ENCODE results near the gene GRID2.

GRID2 gene

DNA sequence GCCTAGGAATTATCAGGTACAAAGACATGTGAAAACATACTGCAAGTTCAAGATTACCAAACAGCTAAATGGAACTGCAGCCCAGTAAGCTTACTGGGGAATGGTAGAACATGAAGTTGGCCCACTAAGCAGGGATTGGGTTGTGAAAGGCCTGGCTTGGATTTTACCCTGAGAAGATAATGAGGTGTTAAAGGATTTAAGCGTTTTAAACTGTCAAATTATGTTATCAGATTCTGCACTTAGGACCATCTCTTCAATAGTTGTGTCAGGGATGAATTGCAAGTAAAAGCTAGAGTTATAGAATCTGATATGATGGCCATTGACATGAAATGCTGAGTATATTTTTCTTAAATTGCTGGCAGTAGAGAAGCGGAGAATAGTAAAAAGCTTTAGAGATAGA lies 225.7 kb downstream of the GRID2 start:
- no peak for DNase-seq (ENCODE audit: low spot score)

GRCh38 chr4:92535599-92535998 lies 231.8 kb downstream of the GRID2 start:
- DNase-seq (ENCODE audit: low spot score): no peak

- no peak for DNase-seq (ENCODE audit: low spot score)
Measured at GRCh38 chr4:92551616-92552015, 247.8 kb downstream of the GRID2 start.

GRCh38 chr4:92566269-92566668 lies 262.5 kb downstream of the GRID2 start:
- DNase-seq (ENCODE audit: low spot score): no peak

DNA sequence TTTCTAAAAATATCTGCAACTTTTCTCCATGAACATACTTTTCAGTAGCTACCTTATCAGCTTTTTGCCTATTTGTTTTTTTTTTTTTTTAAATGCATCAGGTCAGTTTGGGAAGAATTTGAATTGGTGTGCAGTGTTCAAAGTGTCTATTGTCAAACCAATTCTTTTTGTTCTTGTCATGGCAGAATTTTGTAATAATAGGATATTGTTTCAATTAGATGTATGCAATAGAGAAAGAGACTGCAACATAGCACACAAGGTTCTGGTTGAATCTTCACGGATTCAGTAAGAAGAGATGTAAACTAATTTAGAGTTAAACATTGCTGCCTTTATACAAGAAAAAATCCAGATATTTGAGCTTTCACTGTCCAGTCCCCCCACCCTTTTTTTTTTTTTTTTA lies 277.1 kb downstream of the GRID2 start:
- no peak for DNase-seq (ENCODE audit: low spot score)

GRCh38 chr4:92599044-92599443 lies 295.3 kb downstream of the GRID2 start:
- no peak for DNase-seq (ENCODE audit: low spot score)

DNA sequence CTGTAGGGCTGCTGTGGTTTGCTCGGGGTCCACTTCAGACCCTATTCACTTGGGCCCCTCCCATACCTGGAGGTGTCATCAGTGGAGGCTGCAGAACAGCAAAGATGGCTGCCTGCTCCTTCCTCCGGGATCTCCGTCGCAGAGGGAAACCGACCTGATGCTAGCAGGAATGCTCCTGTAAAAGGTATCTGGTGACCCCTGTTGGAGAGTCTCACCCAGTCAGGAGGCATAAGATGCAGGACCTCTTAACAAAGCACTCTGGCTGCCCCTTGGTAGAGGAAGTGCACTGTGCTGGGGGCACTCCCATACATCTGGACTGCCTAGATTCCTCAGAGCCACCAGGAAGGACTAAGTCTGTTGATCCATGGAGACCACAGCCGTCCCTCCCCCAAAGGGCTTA lies 296.9 kb downstream of the GRID2 start:
- DNase-seq (ENCODE audit: low spot score): no peak

- DNase-seq (ENCODE audit: low spot score): no peak
Measured at GRCh38 chr4:92606227-92606626, 302.5 kb downstream of the GRID2 start.

GRCh38 chr4:92615049-92615448 lies 311.3 kb downstream of the GRID2 start:
- no peak for DNase-seq (ENCODE audit: low spot score)

DNA sequence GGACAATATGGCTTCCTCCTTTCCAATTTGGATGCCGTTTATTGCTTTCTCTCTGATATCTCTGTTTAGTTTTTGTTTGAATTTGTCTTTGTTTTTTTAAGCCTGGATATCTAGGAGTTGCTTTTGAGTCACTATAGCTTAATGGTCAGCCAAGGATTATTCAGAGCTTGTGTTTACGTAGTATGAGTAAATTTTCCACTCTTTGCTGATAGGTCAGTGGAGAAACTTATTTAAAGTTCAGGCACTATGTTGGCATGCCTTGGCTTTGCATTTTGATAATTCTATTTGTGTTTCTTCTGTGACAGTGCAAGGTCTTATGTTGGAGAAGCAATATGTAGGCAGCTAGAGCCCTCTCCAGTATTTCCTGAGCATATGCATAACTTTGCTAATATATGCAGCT lies 315.2 kb downstream of the GRID2 start:
- DNase-seq (ENCODE audit: low spot score): no peak

DNA sequence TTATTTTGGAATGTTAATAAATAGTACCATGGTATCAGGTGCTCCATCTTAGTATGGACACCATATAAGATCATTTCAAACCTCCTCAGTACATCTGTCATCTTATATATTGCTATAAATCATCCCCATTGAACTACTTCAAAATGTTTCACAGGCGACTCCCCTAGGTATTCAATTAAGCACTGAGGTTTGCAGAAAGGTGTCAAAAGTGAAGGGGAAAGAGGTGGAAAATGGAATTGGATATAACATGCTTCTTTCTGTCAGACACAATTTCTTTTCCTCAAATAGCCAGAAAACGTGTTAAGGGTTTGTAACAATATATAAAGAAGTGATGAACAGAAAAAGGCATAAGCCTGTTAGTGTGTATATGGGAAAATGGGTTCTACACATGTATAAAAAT lies 325.5 kb downstream of the GRID2 start:
- DNase-seq (ENCODE audit: low spot score): no peak

- DNase-seq (ENCODE audit: low spot score): no peak
Measured at GRCh38 chr4:92634882-92635281, 331.1 kb downstream of the GRID2 start.

GRCh38 chr4:92636038-92636806 lies 332.5 kb downstream of the GRID2 start:
- no peak for DNase-seq (ENCODE audit: low spot score)

GRCh38 chr4:92641409-92641808 lies 337.6 kb downstream of the GRID2 start:
- DNase-seq (ENCODE audit: low spot score): no peak

DNA sequence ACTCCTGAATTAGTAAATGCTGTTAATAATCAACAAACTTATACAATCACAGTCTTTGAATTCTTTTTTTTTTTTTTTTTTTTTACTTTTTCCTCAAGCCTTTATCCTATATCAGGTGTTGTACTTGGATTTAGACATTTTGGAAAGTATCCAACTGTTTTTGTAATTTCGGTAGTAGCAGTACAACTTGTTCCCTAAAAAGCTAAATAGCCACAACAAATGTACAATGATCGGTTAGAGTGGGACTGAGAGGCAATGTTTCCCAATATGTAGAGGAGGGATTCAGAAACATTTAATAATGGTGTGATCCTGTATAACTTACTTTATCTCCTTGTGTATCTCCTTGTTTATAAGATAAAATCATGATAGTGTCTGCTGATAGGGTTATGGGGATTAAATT lies 343.1 kb downstream of the GRID2 start:
- DNase-seq (ENCODE audit: low spot score): no peak

DNA sequence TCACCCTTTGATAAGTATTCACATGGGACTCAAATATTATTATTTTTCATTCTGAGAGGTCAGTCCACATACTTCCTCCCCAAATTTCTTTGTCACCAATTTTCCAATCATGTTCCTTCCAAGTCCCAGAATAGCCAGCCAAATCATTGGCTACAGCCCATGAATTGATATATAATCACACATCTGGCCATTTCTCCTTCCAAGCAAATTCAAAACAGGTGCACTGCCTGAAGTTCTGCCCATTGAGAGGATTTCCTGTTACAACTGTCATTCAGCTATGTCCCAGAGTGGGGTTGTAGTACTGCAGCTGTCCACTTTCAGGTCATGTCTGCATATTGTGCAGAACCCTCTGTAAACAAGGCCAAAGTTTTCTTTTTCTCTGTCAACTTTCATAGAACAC lies 347.8 kb downstream of the GRID2 start:
- DNase-seq (ENCODE audit: low spot score): no peak

DNA sequence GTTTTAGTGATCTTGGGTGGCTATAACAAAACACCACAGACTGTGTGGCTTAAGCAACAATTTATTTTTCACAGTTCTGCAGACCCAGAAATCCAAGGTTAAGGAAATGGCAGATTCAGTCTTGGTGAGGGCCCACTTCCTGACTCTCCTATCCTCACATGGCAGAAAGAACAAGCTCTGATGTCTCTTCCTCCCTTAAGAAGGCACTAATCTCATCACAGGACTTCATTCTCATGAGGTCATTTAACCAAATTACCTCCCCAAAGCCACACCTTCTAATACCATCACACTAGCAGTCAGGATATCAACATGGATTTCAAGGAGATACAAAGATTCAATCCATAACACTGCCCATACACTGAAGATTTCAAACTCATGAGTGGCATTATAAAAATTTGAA lies 350.3 kb downstream of the GRID2 start:
- no peak for DNase-seq (ENCODE audit: low spot score)

DNA sequence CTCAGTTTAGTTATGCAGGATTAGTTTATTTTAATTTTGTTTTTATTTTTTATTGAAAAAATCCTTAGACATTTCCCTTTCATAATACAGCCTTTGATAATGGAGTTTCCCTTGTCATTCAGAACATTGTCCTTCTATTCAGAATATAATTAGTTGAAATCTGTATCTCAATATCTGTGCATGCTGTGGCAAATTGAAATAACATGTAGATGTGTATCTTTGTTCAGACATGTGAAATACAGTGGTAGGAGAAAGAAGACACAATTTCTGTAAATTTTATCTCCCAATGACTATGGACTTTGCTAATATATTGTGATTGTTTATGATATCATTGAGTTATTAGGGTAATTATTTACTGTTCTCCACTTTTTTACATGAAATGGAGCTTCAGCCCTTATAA lies 353.9 kb downstream of the GRID2 start:
- DNase-seq (ENCODE audit: low spot score): no peak

GRCh38 chr4:92658318-92658717 lies 354.6 kb downstream of the GRID2 start:
- DNase-seq (ENCODE audit: low spot score): no peak

GRCh38 chr4:92677805-92678204 lies 374.0 kb downstream of the GRID2 start:
- DNase-seq (ENCODE audit: low spot score): no peak

DNA sequence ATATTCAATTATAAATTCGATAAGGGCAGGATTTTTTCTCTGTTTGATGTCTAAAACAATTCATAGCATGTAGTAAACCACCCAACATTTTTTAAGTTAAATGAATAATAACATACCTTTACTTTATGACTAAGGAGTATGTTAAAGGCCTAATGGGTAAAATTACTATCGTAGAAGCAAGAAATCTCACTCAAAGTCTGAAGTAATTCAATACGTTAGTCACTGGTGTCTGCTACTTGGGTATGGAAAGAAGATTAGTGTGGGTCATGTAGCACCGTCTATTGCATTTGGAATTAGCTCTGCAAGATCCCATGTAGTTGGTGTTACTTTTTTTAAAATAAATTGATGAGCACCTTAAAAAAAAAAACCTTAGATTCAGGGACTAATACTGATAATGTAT lies 374.5 kb downstream of the GRID2 start:
- no peak for DNase-seq (ENCODE audit: low spot score)

DNA sequence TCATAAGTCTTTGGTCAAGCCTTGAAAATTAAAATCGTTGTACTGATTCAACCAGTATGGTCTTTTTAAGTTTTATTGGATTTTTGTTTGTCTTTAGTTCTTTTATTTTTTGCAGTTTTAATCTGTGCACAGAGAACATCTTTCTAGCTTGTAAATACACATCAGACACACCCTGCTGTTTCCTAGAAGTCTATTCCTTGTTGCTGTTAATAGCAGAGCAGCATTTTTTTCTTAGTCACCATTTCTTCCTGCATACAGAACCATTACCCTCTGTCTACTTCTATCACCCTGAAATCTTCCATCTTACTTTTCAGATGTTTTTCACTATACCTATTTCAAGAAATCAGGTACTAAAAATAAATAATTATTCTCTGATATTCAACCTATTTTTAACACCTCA lies 375.4 kb downstream of the GRID2 start:
- no peak for DNase-seq (ENCODE audit: low spot score)

GRCh38 chr4:92714640-92715039 lies 410.9 kb downstream of the GRID2 start:
- DNase-seq (ENCODE audit: low spot score): no peak

GRCh38 chr4:92733231-92733630 lies 429.5 kb downstream of the GRID2 start:
- no peak for DNase-seq (ENCODE audit: low spot score)
